ENCODE results near the gene KLHDC8A.
"Not testable (repeated sequence)": the region's sequence is repeated elsewhere in the genome, so short reads cannot be mapped to it uniquely, and the experiment has no call there.

The KLHDC8A gene

GRCh38 chr1:205298191-205298994 is 58.3 kb downstream of the KLHDC8A start:
- peaks cover 72% of the 10 kb centered on the region for H3K4me1 ChIP-seq
- peak; percentile 36 to 73 for DNase-seq (ENCODE audit: low spot score in 2 of 2)
- in situ Hi-C loops (cut with MboI; ENCODE audit: low sequenced_read_pairs), result no loop called here

GRCh38 chr1:205297546-205298177 is 59.1 kb downstream of the KLHDC8A start:
- DNase-seq (ENCODE audit: low spot score in 2 of 2); H3K36me3 ChIP-seq (replicated peaks); H3K9me3 ChIP-seq; in situ Hi-C loops (cut with MboI; ENCODE audit: low sequenced_read_pairs); H3K27me3 ChIP-seq (ENCODE audit: low read depth); H3K4me3 ChIP-seq: not testable (repeated sequence)
- peaks cover 70% of the 10 kb centered on the region for H3K4me1 ChIP-seq

More at GRCh38 chr1:205298191-205298994, 58.3 kb downstream of the KLHDC8A start:
- Histone ChIP-seq H3K4me3 (no peak overlapping the region), H3K27me3 (ENCODE audit: low read depth) (no peaks in the 10 kb centered on the region), H3K36me3 (replicated peaks) (peaks cover 14% of the 10 kb centered on the region), H3K9me3 (no peaks in the 10 kb centered on the region)

GRCh38 chr1:205296154-205296553 is 60.6 kb downstream of the KLHDC8A start:
- no peaks in the 10 kb centered on the region for H3K27me3 ChIP-seq (ENCODE audit: low read depth)

GRCh38 chr1:205294934-205295333 is 61.8 kb downstream of the KLHDC8A start:
- no peak overlapping the region for H3K4me3 ChIP-seq
- no peaks in the 10 kb centered on the region for H3K9me3 ChIP-seq
- peaks cover 47% of the 10 kb centered on the region for H3K4me1 ChIP-seq
- no peaks in the 10 kb centered on the region for H3K36me3 ChIP-seq (replicated peaks)
- no peak for DNase-seq (ENCODE audit: low spot score in 2 of 2)
- no peaks in the 10 kb centered on the region for H3K27me3 ChIP-seq (ENCODE audit: low read depth)
- in situ Hi-C loops (cut with MboI; ENCODE audit: low sequenced_read_pairs), result no loop called here

More at GRCh38 chr1:205296154-205296553, 60.6 kb downstream of the KLHDC8A start:
- H3K36me3 ChIP-seq (replicated peaks), result no peaks in the 10 kb centered on the region
- in situ Hi-C loops (cut with MboI; ENCODE audit: low sequenced_read_pairs), result no loop called here
- DNase-seq (ENCODE audit: low spot score in 2 of 2), result no peak
- no peaks in the 10 kb centered on the region for H3K9me3 ChIP-seq
- H3K4me1 ChIP-seq, result peaks cover 58% of the 10 kb centered on the region
- H3K4me3 ChIP-seq, result no peak overlapping the region

- Histone ChIP-seq H3K4me3 (no peak overlapping the region), H3K27me3 (ENCODE audit: low read depth) (no peaks in the 10 kb centered on the region), H3K9me3 (no peaks in the 10 kb centered on the region), H3K36me3 (replicated peaks) (no peaks in the 10 kb centered on the region), H3K4me1 (peaks cover 42% of the 10 kb centered on the region)
- peak; percentile 67 to 79 for DNase-seq (ENCODE audit: low spot score in 2 of 2)
- in situ Hi-C loops (cut with MboI; ENCODE audit: low sequenced_read_pairs), result no loop called here
These were observed 62.4 kb downstream of the KLHDC8A start for GRCh38 chr1:205294175-205294917.

- Histone ChIP-seq H3K36me3 (replicated peaks) (no peaks in the 10 kb centered on the region), H3K9me3 (no peaks in the 10 kb centered on the region), H3K4me1 (peaks cover 36% of the 10 kb centered on the region), H3K4me3 (no peak overlapping the region), H3K27me3 (ENCODE audit: low read depth) (no peaks in the 10 kb centered on the region)
- no peak for DNase-seq (ENCODE audit: low spot score in 2 of 2)
- in situ Hi-C loops (cut with MboI; ENCODE audit: low sequenced_read_pairs), result no loop called here
These were observed 63.2 kb downstream of the KLHDC8A start for GRCh38 chr1:205293350-205294074.

- Histone ChIP-seq H3K27me3 (ENCODE audit: low read depth) (no peaks in the 10 kb centered on the region), H3K4me1 (peaks cover 36% of the 10 kb centered on the region), H3K36me3 (replicated peaks) (no peaks in the 10 kb centered on the region), H3K4me3 (no peak overlapping the region), H3K9me3 (no peaks in the 10 kb centered on the region)
- in situ Hi-C loops (cut with MboI; ENCODE audit: low sequenced_read_pairs), result no loop called here
- no peak for DNase-seq (ENCODE audit: low spot score in 2 of 2)
These were observed 65.1 kb downstream of the KLHDC8A start for GRCh38 chr1:205291596-205291995.

GRCh38 chr1:205287767-205288559 is 68.8 kb downstream of the KLHDC8A start:
- H3K9me3 ChIP-seq, result no peaks in the 10 kb centered on the region
- DNase-seq (ENCODE audit: low spot score in 2 of 2), result no peak
- H3K4me1 ChIP-seq, result peaks cover 31% of the 10 kb centered on the region
- H3K36me3 ChIP-seq (replicated peaks), result no peaks in the 10 kb centered on the region
- in situ Hi-C loops (cut with MboI; ENCODE audit: low sequenced_read_pairs), result no loop called here
- H3K4me3 ChIP-seq, result no peak overlapping the region
- H3K27me3 ChIP-seq (ENCODE audit: low read depth), result no peaks in the 10 kb centered on the region

GRCh38 chr1:205287076-205287475 is 69.6 kb downstream of the KLHDC8A start:
- Histone ChIP-seq H3K4me1 (peaks cover 31% of the 10 kb centered on the region), H3K9me3 (no peaks in the 10 kb centered on the region), H3K4me3 (no peak overlapping the region), H3K27me3 (ENCODE audit: low read depth) (no peaks in the 10 kb centered on the region), H3K36me3 (replicated peaks) (no peaks in the 10 kb centered on the region)
- in situ Hi-C loops (cut with MboI; ENCODE audit: low sequenced_read_pairs), result no loop called here
- no peak for DNase-seq (ENCODE audit: low spot score in 2 of 2)

- Histone ChIP-seq H3K9me3 (no peaks in the 10 kb centered on the region), H3K27me3 (ENCODE audit: low read depth) (no peaks in the 10 kb centered on the region), H3K4me1 (peaks cover 31% of the 10 kb centered on the region), H3K36me3 (replicated peaks) (no peaks in the 10 kb centered on the region), H3K4me3 (no peak overlapping the region)
- in situ Hi-C loops (cut with MboI; ENCODE audit: low sequenced_read_pairs), result no loop called here
- DNase-seq (ENCODE audit: low spot score in 2 of 2), result no peak
These were observed 70.3 kb downstream of the KLHDC8A start for GRCh38 chr1:205286335-205286950.

Data from HAP-1 (cell line).